MM.1S (cell line): ENCODE data around the gene GOLGA5.

Experiments
- EZH2 ChIP-seq: fragments of 300-600 bp; sonication (generic); optimal IDR thresholded peaks from 2 replicates; pipeline ENCODE3; 2017; ENCODE audit warnings: low read depth, mild to moderate bottlenecking, antibody characterized with exemption, low read length, mixed read lengths
- EZH2phosphoT487 ChIP-seq: fragments of 300-600 bp; sonication (generic); IDR thresholded peaks from 2 replicates; pipeline ENCODE4 v1.6.1; 2018; ENCODE audit warnings: antibody characterized with exemption, low read length
- TF ChIP-seq, protein P1 (sequence below): fragments of 300-600 bp; sonication (generic); IDR thresholded peaks from 2 replicates; pipeline ENCODE4 v1.5.1; 2016; ENCODE audit warnings: antibody characterized with exemption, low read length, mixed read lengths

DNA sequence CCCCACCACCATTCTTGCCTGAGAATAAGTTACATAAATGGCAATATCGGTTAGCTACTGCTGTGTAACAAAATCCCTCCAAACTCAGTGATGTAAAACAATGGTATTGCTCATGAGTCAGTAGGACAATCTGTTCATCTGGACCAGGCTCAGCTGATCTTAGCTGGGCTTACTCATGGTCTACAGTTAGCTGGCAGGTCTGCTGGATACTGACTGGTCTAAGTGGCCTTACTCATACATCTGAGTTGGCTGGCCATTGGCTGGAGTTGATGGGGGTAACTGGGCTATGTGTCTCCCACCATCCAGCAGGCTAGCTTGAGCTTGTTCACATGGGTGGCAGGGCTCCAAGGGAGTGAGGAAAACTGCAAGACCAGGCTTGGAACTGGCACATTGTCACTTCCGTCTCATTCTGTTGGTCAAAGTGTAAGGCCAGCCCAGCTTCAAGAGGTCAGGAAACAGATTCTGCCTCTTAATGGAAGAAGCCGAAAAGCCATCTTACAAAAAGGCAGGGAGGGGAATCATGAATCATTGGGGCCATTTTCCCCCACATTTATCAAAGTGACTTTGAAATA lies 72.2 kb downstream of the GOLGA5 start:
- TF ChIP-seq EZH2 (no peak), EZH2phosphoT487 (no peak)
- TF ChIP-seq, protein P1, sequence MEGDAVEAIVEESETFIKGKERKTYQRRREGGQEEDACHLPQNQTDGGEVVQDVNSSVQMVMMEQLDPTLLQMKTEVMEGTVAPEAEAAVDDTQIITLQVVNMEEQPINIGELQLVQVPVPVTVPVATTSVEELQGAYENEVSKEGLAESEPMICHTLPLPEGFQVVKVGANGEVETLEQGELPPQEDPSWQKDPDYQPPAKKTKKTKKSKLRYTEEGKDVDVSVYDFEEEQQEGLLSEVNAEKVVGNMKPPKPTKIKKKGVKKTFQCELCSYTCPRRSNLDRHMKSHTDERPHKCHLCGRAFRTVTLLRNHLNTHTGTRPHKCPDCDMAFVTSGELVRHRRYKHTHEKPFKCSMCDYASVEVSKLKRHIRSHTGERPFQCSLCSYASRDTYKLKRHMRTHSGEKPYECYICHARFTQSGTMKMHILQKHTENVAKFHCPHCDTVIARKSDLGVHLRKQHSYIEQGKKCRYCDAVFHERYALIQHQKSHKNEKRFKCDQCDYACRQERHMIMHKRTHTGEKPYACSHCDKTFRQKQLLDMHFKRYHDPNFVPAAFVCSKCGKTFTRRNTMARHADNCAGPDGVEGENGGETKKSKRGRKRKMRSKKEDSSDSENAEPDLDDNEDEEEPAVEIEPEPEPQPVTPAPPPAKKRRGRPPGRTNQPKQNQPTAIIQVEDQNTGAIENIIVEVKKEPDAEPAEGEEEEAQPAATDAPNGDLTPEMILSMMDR = no peak
